Mesenteric fat pad (tissue), 1 donor: ENCODE data around the gene RAMACL. TPM values are rescaled to one million over a fixed set of nuclear protein-coding genes. Genes with fewer than 3 reads are reported as not detected.

ENCODE experiments used
- DNase-seq: peaks from one replicate; pipeline ENCODE4 v3.0.0-alpha.2; 2020; ENCODE audit warnings: low spot score
- total RNA-seq: library from RNA; stranded (reverse); fragmentation: NEBNext Ultra II Directional; extraction: Animal tissue kit (Norgen Biotek cat#: 25700); gene quantifications from one replicate; pipeline ENCODE4 v1.2.1, GENCODE V29; 2021
- donor health status: DM: yes; HTN: yes; CAD: no.

RAMACL gene
- total RNA-seq, 1 donor from 2014 or later = 3.2 TPM

- peak; percentile 30 for DNase-seq
These were observed 28.1 kb downstream of the RAMACL start for GRCh38 chr6:166558156-166559005.

- DNase-seq = peak; percentile 88
These were observed 29.6 kb downstream of the RAMACL start for GRCh38 chr6:166556863-166557322.

- no peak for DNase-seq
These were observed 30.1 kb downstream of the RAMACL start for GRCh38 chr6:166556336-166556735.

- DNase-seq = peak; percentile 55
These were observed 31.4 kb downstream of the RAMACL start for GRCh38 chr6:166555086-166555485.

- peak; percentile 24 for DNase-seq
These were observed 32.2 kb downstream of the RAMACL start for GRCh38 chr6:166554316-166554715.

GRCh38 chr6:166553563-166554271 is 32.8 kb downstream of the RAMACL start:
- DNase-seq = peak; percentile 82

- DNase-seq = peak; percentile 47
These were observed 33.9 kb downstream of the RAMACL start for GRCh38 chr6:166552600-166552999.

GRCh38 chr6:166551754-166552495 is 34.6 kb downstream of the RAMACL start:
- peak; percentile 57 for DNase-seq

- DNase-seq = no peak
These were observed 39.8 kb downstream of the RAMACL start for GRCh38 chr6:166546653-166547052.

GRCh38 chr6:166545156-166546034 is 41.1 kb downstream of the RAMACL start:
- peak; percentile 43 for DNase-seq

- DNase-seq = peak; percentile 20
These were observed 42.2 kb downstream of the RAMACL start for GRCh38 chr6:166544296-166544605.

- peak; percentile 53 for DNase-seq
These were observed 42.7 kb downstream of the RAMACL start for GRCh38 chr6:166543603-166544295.

GRCh38 chr6:166542580-166542912 is 43.9 kb downstream of the RAMACL start:
- peak; percentile 85 for DNase-seq

GRCh38 chr6:166541876-166542579 is 44.5 kb downstream of the RAMACL start:
- DNase-seq = no peak

- DNase-seq = peak; percentile 81
These were observed 45.1 kb downstream of the RAMACL start for GRCh38 chr6:166541366-166541765.

GRCh38 chr6:166540631-166541331 is 45.7 kb downstream of the RAMACL start:
- no peak for DNase-seq

- no peak for DNase-seq
These were observed 46.9 kb downstream of the RAMACL start for GRCh38 chr6:166539543-166539942.

- peak; percentile 65 for DNase-seq
These were observed 47.5 kb downstream of the RAMACL start for GRCh38 chr6:166539011-166539385.
